HepG2 (cell line): Measurements from ENCODE around the gene ATP8B2. TPM values are rescaled to one million over a fixed set of nuclear protein-coding genes. Genes with fewer than 3 reads are reported as not detected.
A peak's percentile ranks its signal among the peaks of the same experiment; 100 is the strongest.

Experiments
- ATAC-seq: fragments of 200-7000 bp; cut with Tn5 transposase; 3 replicates; pipeline ENCODE4 v1.9.1; 2020; ENCODE audit warnings: mild to moderate bottlenecking, moderate library complexity
- BruUV-seq: library from RNA; stranded (reverse); fragments of 400-500 nt; replicated peaks from 2 replicates; lab custom pipeline; 2021; lab: Mats Ljungman, UMichigan
- CTCF ChIA-PET: fragments of 300-600 bp; formaldehyde crosslinking; extraction: SDS; loops from one replicate; lab custom pipeline; 2021; ENCODE audit warnings: low total read pairs, inconsistent platforms, low intra/inter-chr PET ratio; lab: Yijun Ruan, JAX
- POLR2A ChIA-PET: fragments of 350-600 bp; sonication (Branson Sonifier 250); formaldehyde crosslinking; loops from one replicate; lab custom pipeline; 2020; ENCODE audit warnings: antibody characterized with exemption, inconsistent platforms; lab: Yijun Ruan, JAX
- DNase-seq: peaks from one replicate; pipeline ENCODE4 v3.0.0-alpha.2; 2015; ENCODE audit warnings: low spot score
- FAIRE-seq: peaks from 3 replicates; lab custom pipeline; 2011; peaks lifted over from hg19 to GRCh38; lab: Jason Lieb, UNC
- H2AFZ ChIP-seq: one replicate; pipeline ENCODE4 v1.6.1; 2011; ENCODE audit warnings: low read length, inconsistent platforms
- H3K27ac ChIP-seq: fragments of 300-600 bp; 3 replicates; pipeline ENCODE4 v1.8.0; 2011; ENCODE audit warnings: mixed run types, mild to moderate bottlenecking, mixed read lengths, low read length, inconsistent platforms; ENCODE audit not compliant: insufficient read depth; ENCODE audit errors: extremely low read length
- H3K27me3 ChIP-seq, 2 experiments: fragments of 200-600 bp in 1 of 2; 2 replicates in 1 of 2; 3 replicates in 1 of 2; pipeline versions ENCODE4 v1.6.0 to v1.8.0; 2011; ENCODE audit warnings: low read length in 2 of 2, mild to moderate bottlenecking in 2 of 2, moderate library complexity in 2 of 2, inconsistent platforms in 1 of 2; ENCODE audit not compliant: insufficient read depth in 2 of 2, control insufficient read depth in 1 of 2
- H3K36me3 ChIP-seq, 2 experiments: fragments of 200-600 bp in 1 of 2; replicated peaks in 1 of 2; 2 replicates in 1 of 2; 3 replicates in 1 of 2; pipeline versions ENCODE4 v1.5.1 to v1.8.0; 2011; ENCODE audit warnings: low read length in 2 of 2, inconsistent platforms in 1 of 2; ENCODE audit not compliant: insufficient read depth in 2 of 2, control insufficient read depth in 1 of 2
- H3K4me1 ChIP-seq: 2 replicates; pipeline ENCODE4 v1.5.1; 2012; ENCODE audit warnings: low read length, inconsistent platforms; ENCODE audit not compliant: insufficient read depth
- H3K4me2 ChIP-seq: 2 replicates; pipeline ENCODE4 v1.6.0; 2011; ENCODE audit warnings: low read depth, low read length, inconsistent platforms
- H3K4me3 ChIP-seq, 3 experiments: fragments of 200-600 bp in 1 of 3; sonication (generic), shearing (Covaris generic) in 1 of 3; replicated peaks in 1 of 3; 2 replicates each; pipeline ENCODE4 v1.5.1; 2011 to 2016; ENCODE audit warnings: low read length in 3 of 3, inconsistent platforms in 2 of 3, low read depth in 2 of 3, mild to moderate bottlenecking in 2 of 3, control low read depth in 1 of 3, mixed read lengths in 1 of 3; ENCODE audit not compliant: insufficient read depth in 1 of 3
- H3K79me2 ChIP-seq: one replicate; pipeline ENCODE4 v1.6.1; 2011; ENCODE audit warnings: low read length, inconsistent platforms; ENCODE audit not compliant: insufficient read depth
- H3K9ac ChIP-seq: 2 replicates; pipeline ENCODE4 v1.6.0; 2011; ENCODE audit warnings: mild to moderate bottlenecking, low read depth, low read length, inconsistent platforms; ENCODE audit not compliant: insufficient read depth
- H3K9me3 ChIP-seq: 2 replicates; pipeline ENCODE4 v1.5.1; 2012; ENCODE audit warnings: mild to moderate bottlenecking, low read length
- H4K20me1 ChIP-seq: 2 replicates; pipeline ENCODE4 v1.6.0; 2011; ENCODE audit warnings: inconsistent platforms, mild to moderate bottlenecking, low read length, moderate library complexity; ENCODE audit not compliant: insufficient read depth
- JUN ChIP-seq: sonication (generic); formaldehyde crosslinking; IDR thresholded peaks from 2 replicates; pipeline ENCODE4 v1.4.0; 2020; ENCODE audit warnings: mild to moderate bottlenecking, missing genetic modification reagents
- MED8 ChIP-seq: sonication (generic); formaldehyde crosslinking; IDR thresholded peaks from 2 replicates; pipeline ENCODE4 v1.8.1; 2023; ENCODE audit warnings: mild to moderate bottlenecking, missing genetic modification reagents; ENCODE audit not compliant: insufficient replicate concordance
- SMC3 ChIP-seq: IDR thresholded peaks from 2 replicates; pipeline ENCODE4 v1.6.1; 2011; ENCODE audit warnings: low read length, improper control_type of control experiment
- SOX6 ChIP-seq, 2 experiments: fragments of 450-650 bp in 1 of 2; sonication (generic) in 1 of 2; formaldehyde crosslinking in 1 of 2; IDR thresholded peaks; 2 replicates each; pipeline versions ENCODE4 v1.4.0 to v1.6.1; 2017 to 2020; ENCODE audit warnings: antibody characterized with exemption in 1 of 2, mild to moderate bottlenecking in 1 of 2, missing genetic modification reagents in 1 of 2
- ZNF264 ChIP-seq: sonication (generic); formaldehyde crosslinking; IDR thresholded peaks from 2 replicates; pipeline ENCODE4 v1.4.0; 2020; ENCODE audit warnings: missing genetic modification reagents
- ZNF382 ChIP-seq: sonication (generic); formaldehyde crosslinking; IDR thresholded peaks from 2 replicates; pipeline ENCODE4 v1.5.0; 2020; ENCODE audit warnings: missing genetic modification reagents, mild to moderate bottlenecking, borderline replicate concordance
- ZNF780A ChIP-seq: sonication (generic); formaldehyde crosslinking; IDR thresholded peaks from 2 replicates; pipeline ENCODE4 v1.8.0; 2022; ENCODE audit warnings: mild to moderate bottlenecking, missing genetic modification reagents, moderate library complexity
- WGBS: methylation state at CpG from one replicate; pipeline ENCODE4 v1.1.6; 2017; ENCODE audit warnings: low lambda C conversion rate; 5-methylcytosine and 5-hydroxymethylcytosine counted together
- in situ Hi-C: cut with HindIII; loops from 2 replicates; pipeline ENCODE4 v1.10.0; 2017; ENCODE audit warnings: low pct_unique_long_range_greater_than_20kb; ENCODE audit not compliant: extremely low pct_ligation_motif_present
- intact Hi-C: fragments of 100-400 bp; cut with micrococcal nuclease; formaldehyde crosslinking; loops from one replicate; pipeline ENCODE4 v1.10.0; 2022; ENCODE audit not compliant: unreplicated experiment
- polyA plus RNA-seq, 8 experiments: library from polyadenylated mRNA; depleted of rRNA in 3 of 8; stranded (reverse) in 7 of 8; unstranded in 1 of 8; fragments of >200 nt; fragmentation: Illumina TruSeq in 4 of 8; extraction: Trizol in 4 of 8; gene quantifications; 2 replicates each; pipeline versions ENCODE4 v1.2.1 to v1.2.3, GENCODE V29; 2011 to 2016; ENCODE audit warnings: low read depth in 4 of 8, missing spikeins in 1 of 8, mixed read lengths in 1 of 8; ENCODE audit not compliant: insufficient read depth in 1 of 8
- total RNA-seq, 5 experiments: library from RNA; depleted of rRNA; stranded (reverse); fragments of >200 nt; fragmentation: Illumina TruSeq; extraction: Trizol; gene quantifications; 2 replicates each; pipeline ENCODE4 v1.2.3, GENCODE V29; 2016; ENCODE audit warnings: low read depth in 1 of 5
- TF ChIP-seq, protein P1 (sequence below): sonication (generic); formaldehyde crosslinking; conservative IDR thresholded peaks from 2 replicates; pipeline ENCODE4 v1.8.0; 2022; ENCODE audit warnings: missing genetic modification reagents

Gene ATP8B2
- total and polyA plus RNA-seq, 2 of the 13 experiments (the other 11 are each of a cell fraction or from before 2014, with no cell fraction given), result 20.4 to 39.3 TPM

DNA sequence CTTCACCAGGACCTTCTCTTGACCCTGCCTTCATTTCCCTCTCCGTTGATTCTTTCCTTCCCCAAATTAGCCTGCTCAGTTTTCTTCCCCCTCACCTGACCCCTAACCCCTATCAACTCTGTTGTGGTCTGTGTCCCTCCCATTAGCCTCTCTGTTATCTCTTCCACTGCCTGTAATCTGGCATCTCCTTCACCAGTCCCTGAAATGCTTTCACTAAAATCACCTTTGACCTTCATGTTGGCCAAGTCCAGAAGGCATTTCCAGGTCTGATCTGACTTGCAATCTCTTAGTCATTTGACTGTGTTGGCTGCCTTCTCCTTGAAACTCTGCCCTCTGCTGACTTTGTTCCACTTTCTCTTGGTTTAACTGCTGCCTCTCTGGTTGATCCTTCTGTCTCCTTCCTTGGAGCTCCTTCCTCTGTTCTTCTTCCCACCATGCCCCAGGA lies 28.2 kb downstream of the ATP8B2 start (continued):
- TF ChIP-seq JUN (CRISPR knock-in tag) (no peak), SMC3 (peak; percentile 45; the same call in 1 of the 2 replicates), ZNF264 (CRISPR knock-in tag) (no peak), SOX6 (IDR thresholded peaks at IDR 0.05) (no peak), SOX6 (CRISPR knock-in tag; IDR thresholded peaks at IDR 0.05) (peak; percentile 28; the same call in 1 of the 2 replicates), ZNF780A (CRISPR knock-in tag) (no peak), MED8 (no peak), ZNF382 (no peak)

DNA sequence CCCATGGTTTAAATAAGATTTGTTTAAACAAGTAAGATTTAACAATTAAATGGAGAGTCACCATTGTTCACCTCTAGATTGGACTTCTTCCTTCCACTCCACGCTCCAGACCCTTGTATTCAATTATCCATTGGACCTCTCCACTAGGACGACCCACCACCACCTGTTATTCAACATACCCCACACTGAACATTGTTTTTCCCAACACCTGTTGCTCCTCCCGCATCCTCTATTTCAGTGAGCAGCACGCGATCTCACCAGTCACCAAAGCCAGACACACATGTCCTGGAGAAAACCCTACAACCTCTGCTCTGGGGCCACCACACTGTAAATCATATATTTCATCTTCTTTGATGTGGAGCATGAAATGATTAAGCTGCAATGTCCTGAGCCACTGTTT lies 28.6 kb downstream of the ATP8B2 start:
- Histone ChIP-seq H4K20me1 (no peaks in the 10 kb centered on the region), H3K4me1 (peaks cover 52% of the 10 kb centered on the region), H3K27ac (no peak overlapping the region), H3K36me3 (peaks cover 3 to 4% of the 10 kb centered on the region in 2 experiments; a peak in 2 of 5 replicates), H3K9me3 (no peaks in the 10 kb centered on the region), H2AFZ (no peak overlapping the region), H3K4me3 (no peak overlapping the region; a peak in 1 of 6 replicates), H3K79me2 (no peaks in the 10 kb centered on the region), H3K9ac (no peak overlapping the region), H3K27me3 (peaks cover 0 to 4% of the 10 kb centered on the region in 2 experiments; a peak in 1 of 5 replicates), H3K4me2 (peak overlapping the region; percentile 98)
- CTCF ChIA-PET, result no interaction called here
- TF ChIP-seq, protein P1, sequence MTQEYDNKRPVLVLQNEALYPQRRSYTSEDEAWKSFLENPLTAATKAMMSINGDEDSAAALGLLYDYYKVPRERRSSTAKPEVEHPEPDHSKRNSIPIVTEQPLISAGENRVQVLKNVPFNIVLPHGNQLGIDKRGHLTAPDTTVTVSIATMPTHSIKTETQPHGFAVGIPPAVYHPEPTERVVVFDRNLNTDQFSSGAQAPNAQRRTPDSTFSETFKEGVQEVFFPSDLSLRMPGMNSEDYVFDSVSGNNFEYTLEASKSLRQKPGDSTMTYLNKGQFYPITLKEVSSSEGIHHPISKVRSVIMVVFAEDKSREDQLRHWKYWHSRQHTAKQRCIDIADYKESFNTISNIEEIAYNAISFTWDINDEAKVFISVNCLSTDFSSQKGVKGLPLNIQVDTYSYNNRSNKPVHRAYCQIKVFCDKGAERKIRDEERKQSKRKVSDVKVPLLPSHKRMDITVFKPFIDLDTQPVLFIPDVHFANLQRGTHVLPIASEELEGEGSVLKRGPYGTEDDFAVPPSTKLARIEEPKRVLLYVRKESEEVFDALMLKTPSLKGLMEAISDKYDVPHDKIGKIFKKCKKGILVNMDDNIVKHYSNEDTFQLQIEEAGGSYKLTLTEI (CRISPR knock-in tag), result no peak
- intact Hi-C loops, result loop anchor here (10.0 kb wide), 2 partner anchors 51 to 91 kb away; partner anchors contain the start of gene IL6R
- FAIRE-seq (no peak), ATAC-seq (no peak), DNase-seq (no peak)
- 27% methylated on average over 5 of the region's 5 CpGs for WGBS
- BruUV-seq, result no TSS peak
- in situ Hi-C loops, result no loop called here
- POLR2A ChIA-PET, result interaction anchor here (1.0 to 3.2 kb wide), 4 partner anchors 19 to 65 kb away, joined by 3 to 21 read pairs (median 8); no protein-coding TSS in a partner anchor
